Right ventricle myocardium superior (tissue), 1 donor: Measurements from ENCODE around the gene GLI2. TPM values are rescaled to one million over a fixed set of nuclear protein-coding genes. Genes with fewer than 3 reads are reported as not detected.

Experiments
- ATAC-seq: fragments of 200-7000 bp; cut with Tn5 transposase; one replicate; pipeline ENCODE4 v1.9.1; 2020; ENCODE audit warnings: mild to moderate bottlenecking; ENCODE audit not compliant: poor library complexity
- DNase-seq: peaks from one replicate; pipeline ENCODE4 v3.0.0-alpha.2; 2020
- intact Hi-C: fragments of 100-400 bp; cut with DNase I; formaldehyde crosslinking; loops from one replicate; pipeline ENCODE4 v1.11.2; 2022
- long read RNA-seq: library from polyadenylated mRNA; unstranded; transcript quantifications from one replicate; pipeline ENCODE4 v2.0.0, GENCODE V29; 2021
- total RNA-seq: library from RNA; stranded (reverse); fragmentation: NEBNext Ultra II Directional; extraction: Animal tissue kit (Norgen Biotek cat#: 25700); gene quantifications from one replicate; pipeline ENCODE4 v1.2.1, GENCODE V29; 2021
- donor health status: DM: no; HTN: yes; CAD: no; lungs with severe emphysema.

Gene GLI2
- total RNA-seq = 1.3 TPM
- long read RNA-seq, partial matches to known transcripts = 0 of 2 reads
- long read RNA-seq, other reads (novel, unspliced or antisense) = 2 of 2 reads

DNA sequence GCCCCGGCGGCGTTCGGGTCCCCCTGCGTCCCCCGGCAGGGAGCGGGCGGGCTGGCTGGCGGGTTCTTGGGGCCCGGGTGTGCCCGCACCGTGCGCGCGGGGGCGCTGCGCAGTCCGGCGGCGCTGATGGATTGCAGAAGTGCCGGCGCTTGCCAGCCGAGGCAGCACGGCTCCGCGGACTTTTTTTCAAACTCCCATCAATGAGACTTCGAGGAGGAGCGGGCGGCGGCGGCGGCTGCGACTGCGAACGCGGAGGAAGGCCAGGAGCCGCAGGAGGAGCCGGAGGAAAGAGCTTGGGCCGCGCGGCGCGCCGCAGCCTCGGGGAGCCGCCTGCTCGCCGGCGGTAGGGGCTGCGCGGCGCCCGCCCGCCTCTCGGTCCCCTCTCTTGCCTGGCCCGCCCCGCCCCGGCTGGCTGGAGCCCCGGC is at the start of gene GLI2:
TSS of gene GLI2 (plus strand) at position 123 of the 425 bp plus-strand sequence. CDS start 61,453 bp downstream, outside the sequence.
- DNase-seq (peak; percentile 83), ATAC-seq (peak; percentile 91)

DNA sequence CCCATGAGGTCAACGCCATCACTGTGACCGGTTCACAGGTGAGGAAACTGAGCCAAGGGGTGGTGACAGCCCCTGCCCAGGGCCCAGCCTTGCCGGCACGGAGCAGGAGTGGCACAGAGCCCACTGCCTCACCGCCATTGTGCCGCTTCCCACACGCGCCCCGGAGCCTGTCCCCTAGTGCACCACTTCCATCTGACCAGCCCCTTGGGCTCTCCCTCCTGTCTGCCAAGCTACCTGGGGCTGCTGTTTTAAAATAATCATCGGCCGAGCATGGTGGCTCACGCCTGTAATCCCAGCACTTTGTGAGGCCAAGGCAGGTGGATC is 49.7 kb upstream of the GLI2 start:
- ATAC-seq (no peak), DNase-seq (no peak)
- intact Hi-C loops = no loop called here

More for the DNA sequence above, at the start of gene GLI2:
- intact Hi-C loops = no loop called here

- DNase-seq (no peak), ATAC-seq (no peak)
- intact Hi-C loops = no loop called here
These were observed 49.0 kb upstream of the GLI2 start for GRCh38 chr2:120686511-120687168.

- intact Hi-C loops = no loop called here
- ATAC-seq (no peak), DNase-seq (no peak)
These were observed 48.5 kb upstream of the GLI2 start for GRCh38 chr2:120687210-120687609.

DNA sequence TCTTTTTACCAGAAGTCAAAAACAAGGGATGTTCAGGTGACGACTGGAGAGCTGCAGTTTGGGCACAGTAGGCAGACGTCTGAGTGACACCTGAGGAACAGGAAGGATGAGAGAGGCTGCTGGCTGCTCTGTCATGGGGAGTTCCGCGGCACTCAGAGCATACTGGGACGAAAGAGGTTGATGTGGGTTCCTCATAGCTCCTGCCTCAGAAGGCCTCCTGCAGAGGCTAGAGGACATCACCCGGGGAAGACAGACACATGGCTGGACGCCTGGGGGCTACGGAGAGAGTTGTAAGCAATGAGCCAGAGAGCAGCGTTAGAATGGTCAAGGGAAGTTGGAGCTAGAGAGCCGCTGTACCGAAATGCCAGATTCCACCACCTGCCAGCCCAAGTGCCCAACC is 45.1 kb upstream of the GLI2 start:
- no peak for DNase-seq
- no peak for ATAC-seq
- intact Hi-C loops = no loop called here

DNA sequence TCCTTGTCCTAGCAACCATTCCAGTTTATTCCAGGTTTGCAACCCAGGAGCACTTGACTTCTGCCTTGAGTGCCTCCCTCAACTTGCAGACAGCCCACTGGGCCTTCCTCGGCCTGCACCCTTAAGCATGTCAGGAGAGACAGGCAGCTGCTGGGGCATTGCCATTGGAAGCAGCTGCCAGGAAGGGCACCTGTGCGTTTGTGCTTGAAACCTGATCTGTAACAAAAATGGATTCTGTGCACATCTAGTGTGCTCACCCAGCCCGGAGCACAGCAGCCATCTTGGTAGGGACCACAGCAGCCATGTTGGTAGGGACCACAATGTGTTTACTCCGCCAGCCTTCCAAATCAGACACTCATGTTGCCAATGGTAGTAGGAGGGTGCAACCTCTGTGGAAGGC is 44.3 kb upstream of the GLI2 start:
- ATAC-seq = no peak
- DNase-seq = no peak
- intact Hi-C loops = no loop called here

DNA sequence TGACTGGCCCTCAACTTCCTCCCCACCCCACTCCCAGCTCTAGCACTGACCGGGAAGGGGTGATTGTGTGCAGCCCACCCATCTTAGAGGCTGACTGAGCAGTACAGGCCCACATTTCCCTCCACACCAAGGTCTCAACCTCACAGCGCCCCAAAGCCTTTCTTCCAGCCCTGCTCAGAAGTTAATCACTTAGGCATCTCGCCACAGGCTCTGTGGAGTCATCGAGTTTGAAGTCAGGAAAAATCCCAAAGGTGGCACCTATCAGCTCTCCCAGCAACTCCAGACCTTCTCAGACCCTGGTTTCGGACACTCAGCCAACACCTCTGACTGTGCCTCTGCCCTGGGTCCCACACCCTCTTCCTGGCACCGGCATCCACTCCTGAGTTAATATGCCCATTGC is 43.0 kb upstream of the GLI2 start:
- intact Hi-C loops = no loop called here
- ATAC-seq (no peak), DNase-seq (no peak)

GRCh38 chr2:120693121-120693520 is 42.5 kb upstream of the GLI2 start:
- no peak for ATAC-seq
- DNase-seq = no peak
- intact Hi-C loops = no loop called here

GRCh38 chr2:120694034-120694433 is 41.6 kb upstream of the GLI2 start:
- DNase-seq (no peak), ATAC-seq (no peak)
- intact Hi-C loops = loop anchor here (2.0 kb wide), 1 partner anchor 387 kb away; no protein-coding TSS in a partner anchor

DNA sequence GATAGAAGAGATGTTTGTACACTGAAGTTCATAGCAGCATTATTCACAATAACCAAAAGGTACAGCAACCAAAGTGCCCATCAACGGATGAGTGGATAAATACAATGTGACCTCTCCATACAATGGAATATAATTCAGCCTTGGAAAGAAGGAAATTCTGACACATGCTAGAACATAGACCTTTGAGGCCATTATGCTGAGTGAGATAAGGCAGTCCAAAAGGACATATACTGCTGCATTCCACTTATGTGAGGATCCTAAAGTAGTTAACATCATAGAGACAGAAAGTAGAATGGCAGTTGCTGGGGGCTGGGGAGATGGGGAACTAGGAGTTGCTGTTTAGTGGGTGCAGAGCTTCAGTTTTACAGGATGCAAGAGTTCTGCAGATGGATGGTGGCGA is 38.2 kb upstream of the GLI2 start:
- intact Hi-C loops = no loop called here
- ATAC-seq (no peak), DNase-seq (no peak)

- intact Hi-C loops = no loop called here
- ATAC-seq (no peak), DNase-seq (no peak)
These were observed 36.4 kb upstream of the GLI2 start for GRCh38 chr2:120699292-120699691.

GRCh38 chr2:120700659-120701058 is 35.0 kb upstream of the GLI2 start:
- no peak for DNase-seq
- intact Hi-C loops = no loop called here
- ATAC-seq = no peak

DNA sequence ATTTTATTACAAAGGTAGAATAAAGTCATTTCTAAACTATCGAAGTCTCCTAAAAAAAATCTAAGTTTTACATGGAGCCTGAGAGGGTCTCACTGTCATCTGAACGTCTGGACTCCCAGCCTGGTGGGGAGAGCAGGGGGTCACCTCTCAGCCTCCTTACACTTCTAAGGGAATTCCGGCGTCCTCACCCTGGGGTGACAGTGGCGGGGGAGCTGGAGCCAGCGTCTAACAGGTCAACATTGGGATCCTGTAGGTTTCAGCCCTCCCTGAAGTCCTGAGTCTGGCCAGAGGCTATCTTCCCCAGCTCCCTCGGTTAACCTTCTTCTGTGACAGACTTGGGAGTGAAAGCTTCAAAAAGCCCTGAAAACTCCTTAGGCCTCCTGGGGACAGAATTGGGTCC is 34.6 kb upstream of the GLI2 start:
- intact Hi-C loops = no loop called here

DNA sequence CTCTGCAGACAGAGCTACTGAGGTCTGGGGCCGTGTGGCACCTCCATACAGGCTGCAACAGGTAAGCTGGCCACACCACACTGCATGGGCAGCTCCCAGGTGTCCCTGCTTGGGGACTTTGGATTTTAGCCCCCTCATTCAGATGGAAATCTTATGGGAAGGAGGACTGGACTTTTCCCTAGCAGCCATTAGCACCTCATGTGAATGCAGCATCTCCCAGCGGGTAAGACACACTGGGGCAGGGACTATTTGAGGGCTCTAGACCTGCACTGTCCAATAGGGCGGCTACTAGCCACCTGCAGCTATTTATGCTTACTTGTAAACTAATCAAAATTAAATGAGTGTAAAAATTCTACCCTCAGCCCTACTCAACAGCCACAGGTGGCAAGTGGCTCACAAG is 34.2 kb upstream of the GLI2 start:
- ATAC-seq = no peak
- intact Hi-C loops = no loop called here
- no peak for DNase-seq

More for the DNA sequence above, 34.6 kb upstream of the GLI2 start:
- DNase-seq (no peak), ATAC-seq (no peak)

- intact Hi-C loops = no loop called here
- ATAC-seq = no peak
- no peak for DNase-seq
These were observed 33.6 kb upstream of the GLI2 start for GRCh38 chr2:120702061-120702460.

DNA sequence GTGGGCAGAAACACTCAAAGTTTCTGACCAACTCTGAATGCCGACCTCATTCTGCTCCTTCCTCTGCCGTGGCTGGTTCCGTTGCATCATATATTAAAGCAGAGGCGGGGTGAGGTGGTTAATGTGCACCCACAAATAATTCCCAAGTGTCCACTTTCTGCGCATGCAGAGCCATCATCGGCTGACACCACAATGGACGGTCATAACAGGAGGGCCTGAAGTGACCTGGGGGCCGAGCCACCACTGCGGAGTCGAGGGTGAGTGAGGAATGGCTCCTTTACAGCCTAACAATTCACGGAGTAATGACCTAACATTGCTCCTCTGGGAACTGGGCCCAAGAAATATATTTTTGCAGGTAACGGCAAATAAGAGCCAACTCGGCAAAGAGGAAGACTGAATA is 32.9 kb upstream of the GLI2 start:
- intact Hi-C loops = no loop called here
- no peak for DNase-seq
- no peak for ATAC-seq

DNA sequence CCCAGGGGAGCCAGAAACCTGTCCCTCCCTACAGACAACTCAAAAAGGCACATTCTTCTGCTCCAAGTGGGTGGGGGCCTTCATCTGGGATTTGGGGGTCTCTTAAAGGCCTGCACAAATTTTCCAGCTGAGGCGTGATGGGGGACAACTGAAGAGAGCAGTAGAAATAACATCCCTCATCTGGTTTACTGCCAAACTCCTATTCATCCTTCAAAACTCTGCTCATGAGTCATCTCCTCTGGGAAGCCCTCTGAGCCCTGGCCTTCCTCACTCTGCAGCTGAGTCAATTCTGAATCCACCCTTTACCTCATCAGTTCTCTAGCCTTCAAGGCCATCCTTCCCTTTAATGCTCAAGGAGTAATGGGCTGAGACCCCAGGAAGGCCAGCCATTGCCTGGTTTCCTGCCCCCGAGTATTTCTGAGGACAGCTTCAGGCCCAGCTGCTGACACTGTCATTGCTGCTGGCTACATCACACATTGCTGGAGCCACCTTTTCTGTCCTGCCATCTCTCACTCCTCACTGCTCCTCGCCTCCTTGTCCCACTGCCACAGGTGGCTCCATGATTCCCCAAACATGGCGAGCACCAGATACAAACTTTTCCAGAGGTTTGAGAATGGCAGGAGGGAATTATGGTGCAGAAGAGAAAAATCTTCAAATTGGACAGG is 32.2 kb upstream of the GLI2 start:
- intact Hi-C loops = no loop called here
- ATAC-seq (no peak), DNase-seq (no peak)

DNA sequence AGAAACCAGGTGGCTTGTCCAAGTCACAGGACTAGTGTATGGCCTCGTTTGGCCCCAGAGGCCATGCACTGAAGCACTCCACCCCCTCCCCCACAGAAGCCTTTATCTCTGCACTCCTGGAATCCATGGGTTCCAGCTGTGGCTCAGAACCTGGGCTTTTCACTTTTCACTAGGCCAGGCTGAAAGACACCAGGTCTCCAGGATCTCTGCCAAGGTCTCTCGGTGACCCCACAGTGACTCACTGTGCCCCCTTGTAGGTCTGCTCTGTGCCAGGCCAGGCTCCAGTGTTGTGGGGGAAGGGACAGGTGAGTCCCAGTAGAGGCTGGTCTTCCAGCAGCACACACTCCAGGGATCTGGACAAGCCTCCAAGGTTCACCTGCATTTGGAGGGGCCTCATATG is 31.0 kb upstream of the GLI2 start:
- ATAC-seq = no peak
- DNase-seq = no peak
- intact Hi-C loops = no loop called here

- DNase-seq (no peak), ATAC-seq (no peak)
- intact Hi-C loops = no loop called here
These were observed 27.9 kb upstream of the GLI2 start for GRCh38 chr2:120707816-120708215.

DNA sequence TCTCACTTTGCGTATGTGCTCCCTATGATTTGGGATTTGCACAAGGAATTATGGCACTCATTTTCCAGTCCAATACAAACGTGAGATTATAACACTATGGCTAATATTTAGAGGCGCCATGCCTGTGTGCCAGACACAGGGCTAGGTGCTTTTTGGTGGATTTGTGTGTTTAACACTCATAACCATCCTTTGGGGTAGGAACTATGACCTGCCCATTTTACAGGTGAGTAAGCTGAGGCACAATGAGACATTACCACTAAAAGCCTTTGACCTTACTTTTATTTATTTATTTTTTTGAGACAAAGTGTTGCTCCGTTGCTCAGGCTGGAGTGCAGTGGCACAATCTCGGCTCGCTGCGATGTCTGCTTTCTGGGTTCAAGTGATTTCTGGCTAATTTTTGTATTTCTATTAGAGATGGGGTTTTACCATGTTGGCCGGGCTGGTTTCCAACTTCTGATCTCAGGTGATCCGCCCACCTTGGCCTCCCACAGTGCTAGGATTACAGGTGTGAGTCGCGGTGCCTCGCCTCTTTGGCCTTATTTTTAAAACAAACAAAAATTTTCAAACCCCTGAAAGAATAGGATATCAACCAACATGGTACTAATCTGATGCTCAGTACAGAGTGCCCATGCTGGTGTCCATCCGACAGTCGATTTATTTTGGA is 26.6 kb upstream of the GLI2 start:
- DNase-seq (no peak), ATAC-seq (no peak)
- intact Hi-C loops = no loop called here
